GM18520 (cell line): Measurements from ENCODE around the gene PALLD.

ENCODE experiments used
- ATAC-seq: cut with Tn5 transposase; IDR thresholded peaks from one replicate; pipeline ENCODE4 v1.9.1; 2021; ENCODE audit not compliant: unreplicated experiment

The PALLD gene

DNA sequence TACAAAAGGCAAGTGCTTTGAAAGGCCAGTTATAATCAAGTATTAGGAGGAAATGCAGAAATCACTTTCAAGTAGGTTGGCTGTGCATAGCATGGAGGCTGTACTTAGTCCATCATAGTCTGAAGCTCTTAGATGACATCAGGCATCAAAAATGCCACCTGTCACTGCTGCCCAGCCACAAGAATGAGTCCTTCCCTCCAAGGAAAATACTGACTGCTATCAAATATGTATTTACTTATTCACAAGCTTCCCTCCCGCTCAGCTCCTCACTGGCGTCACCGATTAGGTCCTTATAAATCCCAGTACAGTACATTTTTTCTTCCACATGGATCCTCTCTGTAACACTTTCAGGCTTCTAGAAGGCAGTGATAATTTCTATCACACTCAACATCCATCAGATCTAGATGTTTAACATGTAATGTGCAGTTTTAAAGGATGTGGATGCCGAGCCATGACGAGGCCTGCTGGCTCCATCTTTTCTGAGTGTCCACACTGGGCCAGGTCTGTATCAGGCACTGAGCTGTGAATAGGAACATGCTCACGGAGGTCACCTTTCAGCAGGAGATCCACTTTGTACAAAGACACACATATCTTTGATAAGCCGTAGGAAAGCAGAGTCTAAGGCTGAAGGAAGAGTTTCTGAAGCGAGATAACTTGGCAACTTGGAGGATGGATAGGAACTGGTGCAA lies 121.9 kb downstream of the PALLD start:
- ATAC-seq = no peak

DNA sequence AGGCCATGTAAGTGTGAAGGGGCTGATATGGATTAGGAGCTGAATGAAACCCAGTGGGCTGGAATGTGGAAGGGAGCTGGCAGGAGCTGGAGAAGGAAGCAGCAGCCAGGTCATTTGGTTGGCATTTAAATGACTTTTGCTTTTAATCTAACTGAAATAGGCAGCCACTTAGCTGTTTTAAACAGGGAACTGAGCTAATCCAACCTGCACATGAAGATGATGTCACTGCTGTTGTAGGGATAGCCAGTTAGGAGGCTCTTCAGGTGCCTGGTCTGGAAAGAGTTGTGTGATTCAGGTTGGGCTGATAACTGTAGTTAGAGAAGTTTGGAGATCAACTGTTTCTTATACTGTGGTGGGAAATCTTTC lies 122.4 kb downstream of the PALLD start:
- no peak for ATAC-seq

DNA sequence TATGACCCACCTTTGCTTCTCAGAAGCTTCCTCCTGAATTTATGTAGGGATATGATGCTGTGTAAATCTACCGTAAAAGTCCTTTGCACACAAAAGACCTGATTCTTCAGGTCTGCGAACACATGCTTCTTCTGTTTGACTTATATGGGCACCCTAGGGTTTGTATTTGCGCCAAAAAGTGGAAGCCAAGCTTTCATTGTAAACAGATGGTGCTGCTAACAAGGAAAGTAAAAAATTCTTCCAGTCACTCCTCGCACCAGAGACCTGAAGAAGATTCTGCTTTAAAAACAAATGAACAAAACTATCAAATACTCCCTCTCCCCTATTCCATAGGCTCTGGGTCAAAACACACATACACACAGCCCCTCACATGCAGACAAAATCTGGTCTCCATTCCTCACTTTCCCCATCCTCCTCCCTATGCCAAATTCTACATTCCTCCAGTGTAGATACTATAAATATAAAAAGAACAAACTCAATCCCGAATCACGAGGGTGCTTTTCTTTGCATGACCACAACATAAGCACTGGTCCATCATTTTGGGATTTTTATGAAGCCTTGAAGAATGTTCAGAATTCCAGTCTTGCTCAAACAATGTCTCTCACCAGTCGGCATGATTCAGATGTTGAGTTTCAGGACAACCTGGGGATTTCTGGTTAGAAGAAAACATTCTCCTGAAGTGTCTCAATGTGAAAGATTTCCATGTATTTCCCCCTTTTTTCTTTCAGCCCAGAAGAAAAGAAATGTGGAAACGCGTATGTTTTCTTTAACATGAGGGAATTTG lies 125.1 kb downstream of the PALLD start:
- ATAC-seq = no peak

DNA sequence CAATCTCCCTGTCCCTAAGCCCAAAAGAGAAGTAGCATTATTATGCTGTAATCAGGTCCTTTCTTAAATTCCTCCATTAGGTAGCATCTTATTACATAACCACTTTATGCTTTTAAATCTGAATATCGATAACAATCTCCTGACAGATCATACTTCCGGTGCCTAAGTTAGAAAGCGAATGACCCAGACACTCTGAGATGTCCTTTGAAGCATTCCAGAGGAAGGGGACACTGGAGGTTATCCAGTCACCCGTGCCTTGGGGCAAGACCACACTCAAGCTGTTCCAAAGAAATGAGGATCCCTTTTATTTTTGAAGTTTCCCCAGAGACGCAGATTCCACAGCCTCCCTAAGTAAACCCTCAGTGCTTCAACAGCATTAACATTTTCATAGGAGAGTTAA lies 125.7 kb downstream of the PALLD start:
- ATAC-seq = no peak

DNA sequence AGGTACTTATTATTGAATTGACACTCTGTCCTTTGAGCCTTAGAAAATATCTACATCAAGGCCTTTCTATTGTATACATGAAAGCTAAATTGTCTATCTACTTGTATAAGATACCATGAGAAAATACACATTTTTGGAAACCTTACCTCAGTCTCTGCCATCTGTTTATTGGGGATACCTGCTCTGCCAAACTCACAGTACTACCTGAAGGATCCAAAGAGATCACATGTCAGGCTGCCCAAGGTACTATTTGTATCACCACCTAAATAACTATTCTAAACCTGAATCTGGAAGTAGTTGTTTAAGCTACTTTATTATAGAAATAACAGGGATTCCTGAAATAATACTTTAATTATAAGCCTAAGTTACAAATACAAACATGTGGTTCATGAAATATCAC lies 126.2 kb downstream of the PALLD start:
- no peak for ATAC-seq

DNA sequence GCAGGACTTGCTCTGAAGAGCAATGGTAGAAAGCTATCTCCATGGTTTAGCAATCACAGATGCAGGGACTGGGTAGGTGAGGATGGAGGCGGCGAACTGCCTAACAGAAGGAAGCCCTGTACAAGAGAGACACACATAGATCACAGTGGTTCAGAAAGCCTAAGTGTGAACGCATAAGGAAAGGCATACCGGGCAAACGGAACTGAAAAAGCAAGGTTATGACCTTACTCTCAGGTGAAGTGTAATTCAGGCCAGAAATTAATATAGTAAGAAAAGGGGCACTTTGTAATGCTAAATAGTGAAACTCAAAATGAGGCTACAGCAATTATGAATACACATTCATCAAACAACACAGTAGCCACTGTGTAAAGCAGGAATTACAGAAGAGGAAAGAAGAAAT lies 126.6 kb downstream of the PALLD start:
- ATAC-seq = no peak

DNA sequence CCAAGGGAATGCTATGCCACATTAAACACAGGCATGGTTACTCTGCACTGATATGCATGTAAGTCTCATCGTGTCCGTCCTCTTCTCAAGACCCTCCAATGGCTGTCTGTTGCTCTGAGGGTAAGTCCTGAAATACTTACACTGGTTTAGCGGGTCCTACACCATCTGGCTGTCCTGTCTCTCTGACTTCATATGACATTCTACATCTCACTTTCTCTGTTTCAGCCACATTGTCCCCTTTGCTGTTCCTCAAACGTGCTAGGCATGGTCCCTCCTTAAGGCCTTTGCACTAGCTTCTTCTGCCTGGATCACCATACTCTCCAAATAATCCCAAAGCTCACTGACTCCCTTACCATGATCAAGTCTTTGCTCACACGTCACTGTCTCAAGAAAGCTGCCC lies 131.4 kb downstream of the PALLD start:
- no peak for ATAC-seq

DNA sequence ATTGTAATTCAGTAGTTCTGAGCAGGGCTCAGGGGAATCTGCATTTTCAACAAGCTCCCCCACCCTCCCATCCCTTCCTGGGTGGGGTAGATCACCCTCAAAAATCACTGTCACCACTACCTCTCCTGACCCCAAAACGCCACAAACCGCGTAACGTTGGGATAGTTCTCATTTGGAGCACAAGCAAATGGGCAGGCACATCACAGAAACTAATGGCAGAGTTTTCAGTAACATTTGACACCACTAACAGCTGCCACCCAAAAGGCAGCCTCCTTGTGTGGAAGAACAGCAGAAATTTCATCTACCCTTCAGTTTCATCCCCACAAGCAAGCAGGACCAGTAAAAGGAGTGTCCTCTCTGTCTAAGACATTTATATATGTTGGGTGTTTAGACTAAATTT lies 132.7 kb downstream of the PALLD start:
- ATAC-seq = no peak

DNA sequence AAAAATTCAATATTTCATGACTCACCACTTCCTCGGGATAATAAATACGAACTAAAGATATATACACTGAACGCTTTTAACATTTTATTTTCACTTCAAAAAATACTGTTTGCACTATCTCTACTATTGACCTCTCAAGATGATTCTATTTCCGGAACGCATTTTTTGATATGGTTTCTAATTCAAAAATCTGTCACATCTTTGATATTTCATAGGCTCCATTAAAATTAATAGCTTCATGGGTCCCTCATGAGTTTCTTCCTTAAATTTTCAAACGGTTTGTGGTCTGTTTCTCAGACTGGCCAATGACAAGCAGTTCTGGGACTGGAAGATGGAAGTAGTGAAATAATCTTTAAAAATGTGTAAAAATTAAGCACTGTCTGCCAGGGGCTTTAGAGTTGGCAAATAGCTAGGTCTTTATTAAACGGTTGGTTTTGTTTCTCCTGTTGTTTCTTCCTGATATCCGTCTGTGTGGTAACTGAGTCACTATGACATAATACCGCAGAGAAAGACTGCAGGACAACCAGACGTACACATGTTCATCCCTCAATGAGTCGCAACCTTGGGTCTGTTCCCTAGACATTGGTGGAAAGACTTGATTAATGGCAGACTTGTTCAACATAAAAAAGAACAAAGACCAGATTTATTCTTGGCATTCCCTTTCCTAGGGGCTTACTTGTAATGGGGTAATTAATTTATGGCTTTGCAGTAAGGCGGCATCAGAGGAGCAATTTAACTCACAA lies 133.8 kb downstream of the PALLD start:
- no peak for ATAC-seq

DNA sequence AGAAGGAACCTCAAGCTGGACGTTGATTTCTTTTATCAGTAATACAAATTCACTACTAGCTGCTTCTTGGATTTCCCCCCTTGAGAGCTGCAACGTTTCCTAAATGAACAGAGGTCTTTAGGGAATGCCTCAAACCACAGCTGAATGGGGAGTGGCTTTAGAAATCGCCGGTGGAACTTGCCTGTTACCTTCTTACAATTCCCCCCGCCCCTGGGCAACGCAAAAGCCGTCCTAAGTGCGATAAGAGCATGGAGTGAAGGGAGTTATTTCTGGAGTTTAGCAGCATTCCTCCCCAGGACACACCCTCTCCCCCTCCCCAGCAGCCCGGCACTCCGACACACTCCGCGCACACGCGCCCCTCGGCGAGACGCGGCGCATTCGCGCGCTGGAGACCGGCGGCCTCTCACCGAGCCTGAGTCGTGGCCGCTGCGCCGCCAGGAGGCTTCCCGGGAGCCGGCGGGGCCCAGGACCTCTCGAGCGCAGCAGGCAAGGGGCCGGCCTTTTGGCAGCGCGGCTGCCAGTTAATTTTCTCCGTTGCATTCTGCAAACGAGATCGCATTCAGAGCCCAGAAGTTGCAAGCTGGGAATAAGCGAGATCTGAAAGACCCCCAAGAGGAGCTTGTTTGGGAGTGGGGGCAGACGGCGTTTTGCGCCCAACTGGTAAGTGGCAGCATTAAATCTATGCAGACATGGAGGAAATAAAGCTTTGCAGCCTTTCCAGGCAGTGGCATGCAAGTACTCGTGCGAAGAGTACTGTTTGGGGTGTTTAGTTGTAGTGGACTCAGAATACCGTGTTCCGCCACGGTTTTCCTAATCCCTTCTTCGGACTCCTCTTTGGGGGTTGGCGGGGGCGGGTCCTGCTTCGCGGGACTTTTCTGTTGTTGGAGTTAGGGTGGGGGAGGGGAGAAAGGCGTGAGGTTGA lies 134.7 kb downstream of the PALLD start:
- ATAC-seq = no peak

DNA sequence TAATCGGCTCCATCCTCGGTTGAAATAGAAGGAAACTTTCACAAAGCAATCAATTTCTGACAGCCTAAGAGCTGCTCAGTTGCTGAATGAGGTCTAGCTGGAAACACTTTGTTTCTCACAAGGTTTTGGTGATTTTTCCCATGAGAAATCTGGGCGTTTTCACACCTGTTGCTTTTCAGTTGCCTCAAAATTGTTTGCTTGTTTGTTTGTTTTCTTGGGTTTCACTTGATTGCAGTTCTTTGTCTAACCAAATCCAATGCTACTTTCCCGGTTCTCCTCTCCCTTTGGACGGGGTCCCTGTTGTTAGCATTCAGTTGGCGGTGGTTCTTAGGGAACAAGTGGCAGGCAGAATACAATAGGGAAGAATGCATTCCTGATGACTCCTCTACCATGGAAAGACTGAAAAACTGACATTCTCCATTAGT lies 135.5 kb downstream of the PALLD start:
- ATAC-seq = no peak

DNA sequence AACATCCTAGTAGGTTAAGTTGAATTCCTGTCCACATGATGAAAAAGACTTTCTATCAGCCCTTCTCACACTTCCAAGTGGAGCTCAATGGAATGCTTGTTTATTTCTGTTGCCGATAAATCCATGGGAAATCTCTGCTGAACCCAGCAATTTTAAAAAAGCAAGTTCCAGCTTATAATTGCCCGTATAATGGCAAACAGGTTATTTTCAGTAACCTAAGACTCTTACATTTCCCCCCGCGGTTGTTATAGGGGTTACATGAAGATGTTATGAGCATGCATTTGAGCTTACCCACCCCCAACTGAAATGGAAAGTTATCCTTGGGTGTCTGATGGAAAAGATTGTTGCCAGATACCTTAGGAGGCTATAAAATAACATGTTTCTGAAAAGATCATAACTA lies 136.2 kb downstream of the PALLD start:
- ATAC-seq = no peak

DNA sequence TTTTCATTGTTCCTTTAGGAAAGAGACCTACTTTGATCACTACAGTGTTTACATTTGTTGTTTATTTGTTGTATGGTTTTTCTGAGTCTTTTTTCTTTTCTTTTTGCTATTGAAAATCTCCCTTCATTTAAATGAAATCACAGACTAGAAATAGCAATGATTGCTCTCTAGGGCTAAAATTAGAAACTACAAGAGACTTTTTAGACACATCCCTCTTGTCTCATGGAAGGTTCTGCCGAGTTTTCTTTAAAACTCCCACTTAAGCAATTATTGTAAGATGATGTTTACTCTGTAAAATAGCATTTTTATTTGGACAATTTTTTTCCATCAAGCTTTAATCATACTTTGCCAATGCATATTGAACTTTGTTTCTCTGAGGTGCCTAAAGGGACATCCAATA lies 136.6 kb downstream of the PALLD start:
- ATAC-seq = no peak

DNA sequence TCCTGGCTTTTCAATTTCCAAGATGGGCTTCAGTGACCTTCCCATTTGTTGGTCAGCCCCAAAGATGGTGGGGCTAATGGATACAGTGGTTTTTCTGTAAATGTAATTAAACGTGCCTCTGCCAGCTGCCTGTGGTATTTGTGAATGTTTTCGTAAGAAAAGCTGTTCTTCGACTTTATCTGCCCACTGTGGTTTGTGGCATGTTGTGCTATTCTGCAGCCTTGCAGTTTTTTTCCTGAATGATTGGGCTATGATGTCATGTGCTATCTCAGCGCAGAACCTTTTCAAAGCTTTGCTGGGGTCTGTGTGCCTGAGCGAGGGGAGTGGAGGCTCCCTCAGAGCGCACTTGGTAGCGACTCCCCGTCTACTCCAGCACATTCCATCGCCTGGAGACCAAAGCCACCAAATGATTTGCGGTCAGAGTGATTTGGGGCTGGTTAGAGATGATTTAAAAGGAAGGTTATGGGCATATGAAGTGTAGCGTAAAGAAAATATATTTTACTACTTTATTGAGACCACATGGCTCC lies 137.5 kb downstream of the PALLD start:
- no peak for ATAC-seq

DNA sequence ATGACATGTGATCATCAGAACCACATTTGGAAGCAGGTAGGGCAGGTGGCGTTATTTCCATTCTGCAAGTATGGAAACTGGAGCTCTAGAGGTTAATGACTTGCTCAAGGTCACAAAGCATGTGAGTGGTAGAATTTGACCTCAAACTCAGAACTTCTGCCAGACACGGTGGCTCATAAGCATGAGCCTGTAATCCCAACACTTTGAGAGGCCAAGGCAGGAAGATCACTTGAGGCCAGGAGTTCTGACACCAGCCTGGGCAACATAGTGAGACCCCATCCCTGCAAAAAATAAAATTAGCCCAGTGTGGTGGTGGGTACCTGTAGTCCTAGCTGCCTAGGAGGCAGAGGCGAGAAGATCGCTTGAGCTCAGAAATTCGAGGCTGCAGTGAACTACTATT lies 139.2 kb downstream of the PALLD start:
- no peak for ATAC-seq

DNA sequence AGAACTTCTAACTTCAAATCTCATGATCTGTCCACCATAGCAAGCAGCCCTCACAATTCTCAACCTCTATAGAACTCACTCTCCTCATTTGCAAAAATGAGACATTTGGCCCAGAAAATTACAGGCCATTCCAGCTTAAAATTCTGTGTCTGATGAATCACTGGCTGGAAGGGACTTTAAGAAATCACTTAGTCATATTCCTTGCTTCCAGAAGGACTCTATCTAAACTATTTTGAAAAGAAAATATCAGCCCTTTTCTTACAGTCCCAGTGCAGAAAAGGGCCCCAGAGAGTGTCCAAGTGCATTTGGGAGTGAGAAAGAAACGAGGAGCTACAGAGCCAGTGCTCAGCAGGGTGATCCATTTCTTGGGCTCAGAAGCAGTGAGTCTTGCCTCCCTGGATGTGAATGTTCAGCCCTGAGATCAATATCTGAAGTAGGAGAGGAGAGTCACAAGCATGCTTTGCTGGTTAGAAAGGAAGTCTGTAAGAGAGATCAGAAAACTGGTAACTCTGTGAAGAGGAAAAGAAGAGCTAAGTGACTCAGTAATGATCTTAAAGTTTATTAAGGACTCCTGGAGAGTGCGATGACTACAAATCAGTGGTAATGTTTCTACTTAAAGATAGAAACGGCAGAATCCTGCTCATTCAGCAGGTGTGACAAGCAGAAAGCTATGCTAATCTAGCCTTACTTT lies 139.8 kb downstream of the PALLD start:
- no peak for ATAC-seq

DNA sequence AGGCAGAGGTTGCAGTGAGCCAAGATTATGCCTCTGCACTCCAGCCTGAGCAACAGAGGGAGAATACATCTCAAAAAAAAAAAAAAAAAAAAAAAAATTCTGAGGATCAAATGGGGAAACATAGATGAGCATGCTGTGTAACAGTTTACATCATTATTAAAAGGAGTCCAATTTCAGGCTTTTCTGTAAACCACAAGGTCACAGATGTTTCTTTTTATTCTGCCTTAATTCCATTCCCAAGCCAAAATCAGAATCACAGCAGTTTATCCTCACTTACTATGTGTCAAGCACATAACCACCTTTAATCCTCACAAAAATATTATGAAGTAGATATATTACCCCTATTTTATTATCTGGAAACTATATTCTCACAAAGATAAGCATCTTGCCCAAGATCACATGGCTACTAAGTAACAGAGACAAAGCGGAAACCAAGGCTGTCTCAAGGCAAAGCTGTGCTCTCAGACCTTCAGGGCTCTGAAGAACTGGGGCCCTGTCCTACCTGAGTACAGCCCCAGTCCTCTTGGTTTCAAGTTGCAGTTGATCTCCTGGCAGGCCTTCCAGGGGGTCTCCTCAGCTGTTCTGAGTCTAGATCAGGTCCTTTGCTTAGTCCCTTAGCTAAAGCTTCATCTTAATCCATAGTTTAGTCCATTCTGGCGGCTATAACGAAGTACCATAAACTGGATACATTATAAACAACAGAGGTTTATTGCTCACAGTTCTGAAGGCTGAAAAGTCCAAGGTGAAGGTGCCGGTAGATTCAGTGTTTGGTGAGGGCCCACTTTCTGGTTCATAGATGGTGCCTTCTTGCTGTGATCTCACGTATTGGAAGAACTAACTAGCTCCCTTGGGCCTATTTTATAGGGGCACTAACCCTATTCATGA lies 141.3 kb downstream of the PALLD start:
- ATAC-seq = no peak

DNA sequence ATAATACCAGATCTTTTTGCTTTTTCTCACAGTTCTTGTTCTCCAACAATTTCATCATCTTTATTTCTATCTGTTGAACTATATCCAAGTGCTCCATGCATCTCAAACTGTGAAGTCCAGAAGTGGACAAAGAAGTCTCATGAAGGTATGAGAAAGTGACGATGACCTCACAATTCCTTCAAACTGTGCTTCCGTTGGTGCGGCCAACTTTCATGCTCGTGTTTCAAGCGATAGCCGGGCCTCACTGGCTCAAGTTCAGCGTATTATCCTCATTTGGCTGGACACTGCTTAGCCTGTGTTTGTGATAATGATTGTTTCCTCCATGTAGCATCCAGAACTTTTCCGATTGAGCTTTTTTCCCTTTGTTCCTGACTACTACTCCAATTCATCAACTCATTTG lies 143.1 kb downstream of the PALLD start:
- ATAC-seq = no peak

DNA sequence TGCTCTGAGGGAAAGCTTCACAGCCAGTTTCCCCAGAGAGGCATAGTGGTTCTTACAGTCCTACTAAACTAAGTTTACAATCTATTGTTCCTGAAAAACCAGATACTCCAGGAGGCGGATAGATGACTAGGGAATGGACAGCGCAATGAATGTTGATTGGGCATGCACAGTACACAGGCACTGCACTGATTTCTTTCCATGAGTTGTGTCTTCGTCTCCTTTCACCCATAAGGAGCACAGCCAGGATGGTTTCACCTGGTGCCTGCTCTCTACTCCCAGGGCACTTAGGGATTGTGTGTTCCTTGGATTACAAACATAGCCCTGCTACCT lies 144.9 kb downstream of the PALLD start:
- ATAC-seq = no peak
